B cell (primary cell): ENCODE measurements around the gene EHBP1. TPM values are rescaled to one million over a fixed set of nuclear protein-coding genes. Genes with fewer than 3 reads are reported as not detected.

Experiments used
- ATAC-seq: fragments of 200-7000 bp; cut with Tn5 transposase; one replicate; pipeline ENCODE4 v1.10.0; 2021; ENCODE audit warnings: low read depth, mild to moderate bottlenecking, moderate number of reproducible peaks, moderate library complexity
- CTCF ChIA-PET: fragments of 350-600 bp; sonication (Branson Sonifier 250); formaldehyde crosslinking; loops from one replicate; lab custom pipeline; 2021; ENCODE audit warnings: antibody characterized with exemption, inconsistent platforms; lab: Charles Lee
- POLR2A ChIA-PET: fragments of 350-600 bp; sonication (Branson Sonifier 250); formaldehyde crosslinking; loops from one replicate; lab custom pipeline; 2021; ENCODE audit warnings: antibody characterized with exemption; lab: Charles Lee
- DNase-seq: peaks from one replicate; pipeline ENCODE4 v3.0.0; 2013
- H2AFZ ChIP-seq: 2 replicates; pipeline ENCODE4 v1.6.1; 2012; ENCODE audit warnings: mild to moderate bottlenecking, low read depth, low read length; ENCODE audit not compliant: insufficient read depth, poor library complexity, severe bottlenecking
- H3K27ac ChIP-seq, 2 donors: 1 replicate in 1 of 2; 2 replicates in 1 of 2; pipeline ENCODE4 v1.5.1; 2012 to 2013; ENCODE audit warnings: low read length in 2 of 2, mild to moderate bottlenecking in 2 of 2, moderate library complexity in 1 of 2
- H3K27me3 ChIP-seq, 4 experiments: fragments of 200-600 bp in 1 of 4; sonication (generic) in 1 of 4; replicated peaks in 1 of 4; 1 replicate in 2 of 4; 2 replicates in 2 of 4; pipeline versions ENCODE4 v1.6.1 to v1.7.0; 2013 to 2016; ENCODE audit warnings: low read length in 3 of 4, mild to moderate bottlenecking in 2 of 4, mixed read lengths in 1 of 4, moderate library complexity in 1 of 4; ENCODE audit not compliant: insufficient read depth in 4 of 4, control insufficient read depth in 3 of 4; ENCODE audit errors: control extremely low read depth in 1 of 4
- H3K36me3 ChIP-seq, 2 experiments: replicated peaks in 1 of 2; 1 replicate in 1 of 2; 2 replicates in 1 of 2; pipeline versions ENCODE4 v1.6.1 to v1.7.1; 2013; ENCODE audit warnings: low read length in 1 of 2; ENCODE audit not compliant: insufficient read depth in 2 of 2, control insufficient read depth in 1 of 2; ENCODE audit errors: control extremely low read depth in 1 of 2, extremely low read depth in 1 of 2
- H3K4me1 ChIP-seq, 2 donors: fragments of 200-600 bp in 1 of 2; sonication (generic) in 1 of 2; 1 replicate in 1 of 2; 2 replicates in 1 of 2; pipeline versions ENCODE4 v1.5.1 to v1.6.1; 2013 to 2017; ENCODE audit warnings: low read length in 2 of 2; ENCODE audit not compliant: control insufficient read depth in 2 of 2, insufficient read depth in 2 of 2
- H3K4me2 ChIP-seq: replicated peaks from 2 replicates; pipeline ENCODE3; 2012; ENCODE audit warnings: mild to moderate bottlenecking, low read depth, low read length; ENCODE audit not compliant: poor library complexity, severe bottlenecking
- H3K4me3 ChIP-seq, 5 experiments: fragments of 200-600 bp in 1 of 5; sonication (generic) in 1 of 5; 1 replicate in 3 of 5; 2 replicates in 2 of 5; pipeline versions ENCODE4 v1.5.1 to v1.7.0; 2011 to 2016; ENCODE audit warnings: low read length in 4 of 5, mild to moderate bottlenecking in 4 of 5, low read depth in 2 of 5, control low read depth in 1 of 5, moderate library complexity in 1 of 5; ENCODE audit not compliant: insufficient read depth in 1 of 5; ENCODE audit errors: control extremely low read depth in 1 of 5, extremely low read depth in 1 of 5
- H3K79me2 ChIP-seq: fragments of 200-600 bp; sonication (generic); one replicate; pipeline ENCODE4 v1.6.0; 2016; ENCODE audit warnings: low read length; ENCODE audit not compliant: control insufficient read depth, insufficient read depth
- H3K9ac ChIP-seq: fragments of 200-600 bp; sonication (generic); 2 replicates; pipeline ENCODE4 v1.6.1; 2017; ENCODE audit warnings: mild to moderate bottlenecking, low read length, moderate library complexity
- H3K9me3 ChIP-seq, 3 donors: one replicate each; pipeline versions ENCODE4 v1.6.1 to v1.7.1; 2013; ENCODE audit warnings: low read length in 2 of 3; ENCODE audit not compliant: control insufficient read depth in 2 of 3, insufficient read depth in 1 of 3; ENCODE audit errors: control extremely low read depth in 1 of 3
- H4K20me1 ChIP-seq: 2 replicates; pipeline ENCODE4 v1.6.0; 2012; ENCODE audit warnings: mild to moderate bottlenecking, low read length; ENCODE audit not compliant: insufficient read depth, control insufficient read depth, poor library complexity, severe bottlenecking
- H3K27ac Mint-ChIP-seq: one replicate; pipeline ENCODE4 v1.8.0; 2021; ENCODE audit warnings: mixed read lengths
- H3K27me3 Mint-ChIP-seq: one replicate; pipeline ENCODE4 v1.8.0; 2021; ENCODE audit warnings: mixed read lengths
- H3K4me1 Mint-ChIP-seq: one replicate; pipeline ENCODE4 v1.8.0; 2021; ENCODE audit warnings: mixed read lengths
- H3K4me3 Mint-ChIP-seq: one replicate; pipeline ENCODE4 v1.8.0; 2021; ENCODE audit warnings: mixed read lengths
- H3K9me3 Mint-ChIP-seq: one replicate; pipeline ENCODE4 v1.8.0; 2022; ENCODE audit warnings: mixed read lengths; ENCODE audit not compliant: insufficient read depth
- EZH2 ChIP-seq: IDR thresholded peaks from 2 replicates; pipeline ENCODE4 v1.6.1; 2012; ENCODE audit warnings: borderline replicate concordance, low read depth, mild to moderate bottlenecking, moderate library complexity, low read length; ENCODE audit not compliant: insufficient read depth, poor library complexity, severe bottlenecking
- WGBS: methylation state at CpG from one replicate; pipeline ENCODE4 v1.1.5; 2013; ENCODE audit warnings: missing lambda C conversion rate; ENCODE audit not compliant: insufficient coverage; 5-methylcytosine and 5-hydroxymethylcytosine counted together
- intact Hi-C: fragments of 100-400 bp; cut with micrococcal nuclease; formaldehyde crosslinking; loops from one replicate; pipeline ENCODE4 v1.10.0; 2022
- polyA plus RNA-seq: library from polyadenylated mRNA; depleted of rRNA; stranded (reverse); fragments of >200 nt; gene quantifications from 2 replicates; pipeline ENCODE4 v1.2.3, GENCODE V29; 2012
- total RNA-seq, 2 donors: library from RNA; stranded (reverse); fragments of 120-200 nt in 1 of 2; gene quantifications; 1 replicate in 1 of 2; 2 replicates in 1 of 2; pipeline versions ENCODE4 v1.2.3 to v1.2.4, GENCODE V29; 2013 to 2022
- TF ChIP-seq, protein P1 (sequence below): fragments of 200-600 bp; IDR thresholded peaks from one replicate; pipeline ENCODE4 v1.8.0; 2022; ENCODE audit warnings: antibody characterized with exemption, mild to moderate bottlenecking

Gene EHBP1
- total and polyA plus RNA-seq, 2 donors (not counting 1 experiment from before 2014, with no cell fraction given): 8.8 to 34.7 TPM

DNA sequence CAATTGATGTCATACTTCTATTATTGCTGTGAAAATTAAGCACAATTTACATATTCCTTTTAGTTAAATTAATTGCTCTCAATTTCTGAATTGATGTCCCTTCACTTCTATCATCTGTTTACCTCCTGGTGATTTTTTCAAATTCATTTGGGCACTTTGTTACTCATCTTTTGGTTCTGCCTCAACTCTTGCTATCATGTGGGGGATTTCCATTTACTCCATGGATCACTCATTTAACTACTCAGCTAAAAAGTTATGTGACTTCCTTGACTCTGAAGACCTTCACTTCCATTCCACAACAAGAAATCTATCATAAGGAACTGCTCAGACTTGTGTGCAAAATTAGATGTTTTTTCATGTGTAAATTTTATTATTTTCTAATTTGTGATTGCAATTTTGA, 126.2 kb downstream of the EHBP1 start:
- POLR2A ChIA-PET: no interaction called here
- H3K4me3 ChIP-seq: no peak overlapping the region
- H3K9me3 ChIP-seq: peaks cover 0 to 6% (median 5%) of the 10 kb centered on the region in 3 donors
- CTCF ChIA-PET: no interaction called here
- H3K36me3 ChIP-seq: peaks cover 0 to 4% of the 10 kb centered on the region in 2 experiments
- H3K4me3 Mint-ChIP-seq: no peak overlapping the region
- DNase-seq (no peak), ATAC-seq (no peak)
- no peaks in the 10 kb centered on the region for H3K27me3 Mint-ChIP-seq
- H3K4me1 Mint-ChIP-seq: no peaks in the 10 kb centered on the region
- H3K4me2 ChIP-seq: no peak overlapping the region
- no peaks in the 10 kb centered on the region for H4K20me1 ChIP-seq
- no peaks in the 10 kb centered on the region for H3K27me3 ChIP-seq
- H3K27ac ChIP-seq: no peak overlapping the region
- no peaks in the 10 kb centered on the region for H3K4me1 ChIP-seq
- peaks cover 2% of the 10 kb centered on the region for H3K9me3 Mint-ChIP-seq
- intact Hi-C loops: no loop called here
- H3K79me2 ChIP-seq: no peaks in the 10 kb centered on the region
- no peak overlapping the region for H3K27ac Mint-ChIP-seq
- TF ChIP-seq, protein P1, sequence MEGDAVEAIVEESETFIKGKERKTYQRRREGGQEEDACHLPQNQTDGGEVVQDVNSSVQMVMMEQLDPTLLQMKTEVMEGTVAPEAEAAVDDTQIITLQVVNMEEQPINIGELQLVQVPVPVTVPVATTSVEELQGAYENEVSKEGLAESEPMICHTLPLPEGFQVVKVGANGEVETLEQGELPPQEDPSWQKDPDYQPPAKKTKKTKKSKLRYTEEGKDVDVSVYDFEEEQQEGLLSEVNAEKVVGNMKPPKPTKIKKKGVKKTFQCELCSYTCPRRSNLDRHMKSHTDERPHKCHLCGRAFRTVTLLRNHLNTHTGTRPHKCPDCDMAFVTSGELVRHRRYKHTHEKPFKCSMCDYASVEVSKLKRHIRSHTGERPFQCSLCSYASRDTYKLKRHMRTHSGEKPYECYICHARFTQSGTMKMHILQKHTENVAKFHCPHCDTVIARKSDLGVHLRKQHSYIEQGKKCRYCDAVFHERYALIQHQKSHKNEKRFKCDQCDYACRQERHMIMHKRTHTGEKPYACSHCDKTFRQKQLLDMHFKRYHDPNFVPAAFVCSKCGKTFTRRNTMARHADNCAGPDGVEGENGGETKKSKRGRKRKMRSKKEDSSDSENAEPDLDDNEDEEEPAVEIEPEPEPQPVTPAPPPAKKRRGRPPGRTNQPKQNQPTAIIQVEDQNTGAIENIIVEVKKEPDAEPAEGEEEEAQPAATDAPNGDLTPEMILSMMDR: no peak
- TF ChIP-seq EZH2: no peak
- H2AFZ ChIP-seq: no peak overlapping the region
- no peak overlapping the region for H3K9ac ChIP-seq

DNA sequence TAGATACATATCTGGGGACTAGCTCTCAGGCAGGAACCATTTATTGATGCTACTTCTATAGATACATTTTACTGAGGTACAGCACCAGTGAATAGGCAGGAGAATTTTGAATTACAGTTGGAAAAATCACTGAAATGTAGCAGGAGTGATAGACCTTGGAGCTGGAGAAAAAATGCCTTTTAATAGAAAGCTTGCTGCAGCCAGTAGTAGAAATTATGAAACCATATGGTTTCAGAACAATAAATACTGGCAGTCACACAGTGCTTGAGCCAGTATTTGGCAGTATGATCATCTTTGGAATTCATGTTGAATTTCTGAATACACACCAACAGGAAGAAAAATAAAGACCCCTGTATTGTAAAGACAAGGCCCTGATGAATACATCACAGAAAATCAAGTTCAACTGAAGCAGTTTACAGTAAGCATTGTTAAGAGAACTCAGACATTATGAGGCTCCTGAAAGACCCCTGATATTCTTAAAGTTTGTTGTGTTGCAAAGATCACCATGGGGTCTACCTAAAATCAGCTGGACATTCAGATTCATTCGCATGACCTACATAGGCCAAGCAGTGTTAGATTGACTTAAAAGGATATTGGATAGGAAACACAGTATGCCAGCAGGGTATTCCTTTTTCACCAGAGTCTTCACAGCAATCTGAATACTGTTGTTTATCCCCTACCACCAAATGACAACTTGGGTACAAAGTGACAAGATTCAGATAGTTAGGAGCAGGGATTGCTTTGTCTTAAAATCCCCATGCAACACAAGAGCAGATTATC, 139.0 kb downstream of the EHBP1 start:
- no peak overlapping the region for H3K27ac ChIP-seq
- no peaks in the 10 kb centered on the region for H3K27me3 Mint-ChIP-seq
- no CpG with 5 or more reads among the region's 1 CpG for WGBS

More for the DNA sequence above, 139.0 kb downstream of the EHBP1 start:
- Histone ChIP-seq H3K9ac (no peak overlapping the region), H3K79me2 (no peaks in the 10 kb centered on the region), H3K4me2 (no peak overlapping the region), H3K27me3 (no peaks in the 10 kb centered on the region), H3K36me3 (peaks cover 0 to 2% of the 10 kb centered on the region in 2 experiments), H3K4me3 (no peak overlapping the region), H3K4me1 (no peaks in the 10 kb centered on the region), H4K20me1 (no peaks in the 10 kb centered on the region), H2AFZ (no peak overlapping the region), H3K9me3 (peaks cover 0 to 5% (median 5%) of the 10 kb centered on the region in 3 donors)
- POLR2A ChIA-PET: no interaction called here
- Mint-ChIP-seq H3K9me3 (peaks cover 5% of the 10 kb centered on the region), H3K27ac (no peak overlapping the region), H3K4me1 (no peaks in the 10 kb centered on the region), H3K4me3 (no peak overlapping the region)
- TF ChIP-seq, protein P1: no peak
- TF ChIP-seq EZH2: no peak
- ATAC-seq (no peak), DNase-seq (no peak)
- intact Hi-C loops: no loop called here
- CTCF ChIA-PET: no interaction called here
